GM18951 (cell line): ENCODE measurements around the gene DHX29.

Experiments used
- POLR2A ChIP-seq: IDR thresholded peaks from 4 replicates; pipeline ENCODE4 v1.6.1; 2011; ENCODE audit warnings: mild to moderate bottlenecking; ENCODE audit not compliant: insufficient read length, insufficient read depth; ENCODE audit errors: extremely low read depth
- in situ Hi-C: fragments of 300-500 bp; cut with MboI; formaldehyde crosslinking; loops from one replicate; pipeline ENCODE4 v1.12.0; 2022; ENCODE audit warnings: low sequenced_read_pairs, mixed read lengths, inconsistent platforms; ENCODE audit not compliant: unreplicated experiment

The DHX29 gene, protein sequence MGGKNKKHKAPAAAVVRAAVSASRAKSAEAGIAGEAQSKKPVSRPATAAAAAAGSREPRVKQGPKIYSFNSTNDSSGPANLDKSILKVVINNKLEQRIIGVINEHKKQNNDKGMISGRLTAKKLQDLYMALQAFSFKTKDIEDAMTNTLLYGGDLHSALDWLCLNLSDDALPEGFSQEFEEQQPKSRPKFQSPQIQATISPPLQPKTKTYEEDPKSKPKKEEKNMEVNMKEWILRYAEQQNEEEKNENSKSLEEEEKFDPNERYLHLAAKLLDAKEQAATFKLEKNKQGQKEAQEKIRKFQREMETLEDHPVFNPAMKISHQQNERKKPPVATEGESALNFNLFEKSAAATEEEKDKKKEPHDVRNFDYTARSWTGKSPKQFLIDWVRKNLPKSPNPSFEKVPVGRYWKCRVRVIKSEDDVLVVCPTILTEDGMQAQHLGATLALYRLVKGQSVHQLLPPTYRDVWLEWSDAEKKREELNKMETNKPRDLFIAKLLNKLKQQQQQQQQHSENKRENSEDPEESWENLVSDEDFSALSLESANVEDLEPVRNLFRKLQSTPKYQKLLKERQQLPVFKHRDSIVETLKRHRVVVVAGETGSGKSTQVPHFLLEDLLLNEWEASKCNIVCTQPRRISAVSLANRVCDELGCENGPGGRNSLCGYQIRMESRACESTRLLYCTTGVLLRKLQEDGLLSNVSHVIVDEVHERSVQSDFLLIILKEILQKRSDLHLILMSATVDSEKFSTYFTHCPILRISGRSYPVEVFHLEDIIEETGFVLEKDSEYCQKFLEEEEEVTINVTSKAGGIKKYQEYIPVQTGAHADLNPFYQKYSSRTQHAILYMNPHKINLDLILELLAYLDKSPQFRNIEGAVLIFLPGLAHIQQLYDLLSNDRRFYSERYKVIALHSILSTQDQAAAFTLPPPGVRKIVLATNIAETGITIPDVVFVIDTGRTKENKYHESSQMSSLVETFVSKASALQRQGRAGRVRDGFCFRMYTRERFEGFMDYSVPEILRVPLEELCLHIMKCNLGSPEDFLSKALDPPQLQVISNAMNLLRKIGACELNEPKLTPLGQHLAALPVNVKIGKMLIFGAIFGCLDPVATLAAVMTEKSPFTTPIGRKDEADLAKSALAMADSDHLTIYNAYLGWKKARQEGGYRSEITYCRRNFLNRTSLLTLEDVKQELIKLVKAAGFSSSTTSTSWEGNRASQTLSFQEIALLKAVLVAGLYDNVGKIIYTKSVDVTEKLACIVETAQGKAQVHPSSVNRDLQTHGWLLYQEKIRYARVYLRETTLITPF (N-terminal part only)

DNA sequence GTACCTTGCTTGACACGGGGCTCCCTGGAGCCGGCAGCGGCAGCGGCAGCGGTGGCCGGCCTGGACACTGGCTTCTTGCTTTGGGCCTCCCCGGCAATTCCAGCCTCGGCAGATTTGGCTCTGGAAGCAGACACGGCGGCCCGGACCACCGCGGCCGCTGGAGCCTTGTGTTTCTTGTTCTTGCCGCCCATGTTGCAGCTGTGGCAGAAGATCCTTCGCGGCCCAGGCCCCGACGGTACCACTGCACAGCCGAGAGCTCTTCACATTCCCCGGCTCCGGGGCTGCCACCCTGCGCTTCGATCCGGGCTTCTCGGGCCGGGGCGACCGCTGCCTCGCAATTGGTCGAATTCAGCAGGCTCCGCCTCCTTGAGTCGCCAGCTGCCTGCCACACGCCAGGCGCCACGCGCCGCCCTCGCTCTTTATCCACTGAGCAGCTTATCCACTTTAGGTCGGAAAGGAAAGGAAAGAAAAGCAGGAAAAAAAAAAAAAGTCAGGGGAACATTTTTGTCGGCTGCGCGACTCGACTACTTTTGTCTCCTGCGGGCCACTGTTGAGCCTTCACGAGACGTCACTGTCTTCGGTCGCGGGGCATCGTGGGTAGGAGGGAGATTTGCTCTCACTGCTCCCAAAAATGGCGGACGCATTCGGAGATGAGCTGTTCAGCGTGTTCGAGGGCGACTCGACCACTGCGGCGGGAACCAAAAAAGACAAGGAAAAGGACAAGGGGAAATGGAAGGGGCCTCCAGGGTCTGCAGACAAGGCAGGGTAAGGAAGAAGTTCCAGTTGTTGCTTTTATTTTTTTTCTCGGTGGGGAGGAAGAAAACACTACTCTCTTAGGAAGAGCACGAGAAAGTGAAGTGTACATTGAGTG is at the start of gene DHX29, which contains the start of gene MTREX:
DHX29 (minus strand) TSS at position 312 of the 871 bp plus-strand sequence; CDS start at position 191, 121 bp downstream.
MTREX (plus strand) TSS at position 607 of the 871 bp plus-strand sequence; CDS start at position 632, 25 bp downstream.
- in situ Hi-C loops, result loop anchor here (25.0 kb wide), 1 partner anchor 380 kb away; no protein-coding TSS in a partner anchor

DNA sequence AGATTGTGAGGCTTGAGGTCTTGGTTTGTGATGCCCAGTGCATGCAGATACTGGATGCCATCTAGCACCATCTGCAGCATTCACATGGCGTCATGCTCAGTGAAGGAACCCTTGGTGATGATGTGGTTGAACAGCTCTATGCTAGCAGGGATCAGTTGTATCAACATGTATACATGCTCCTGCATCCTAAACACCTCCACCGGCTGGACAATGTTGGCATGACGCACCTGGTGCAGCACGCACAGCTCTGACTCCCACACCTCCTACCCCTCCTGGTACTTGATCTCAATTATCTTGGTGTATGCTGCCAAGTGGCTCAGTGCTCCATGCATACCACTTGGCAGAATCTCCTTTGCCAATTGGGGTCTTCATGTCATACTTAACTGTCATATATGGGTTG is 49.4 kb upstream of the DHX29 start:
- TF ChIP-seq POLR2A, result no peak
- in situ Hi-C loops, result no loop called here

More for the DNA sequence above, at the start of gene DHX29, which contains the start of gene MTREX:
- TF ChIP-seq POLR2A, result peak; percentile 75

DNA sequence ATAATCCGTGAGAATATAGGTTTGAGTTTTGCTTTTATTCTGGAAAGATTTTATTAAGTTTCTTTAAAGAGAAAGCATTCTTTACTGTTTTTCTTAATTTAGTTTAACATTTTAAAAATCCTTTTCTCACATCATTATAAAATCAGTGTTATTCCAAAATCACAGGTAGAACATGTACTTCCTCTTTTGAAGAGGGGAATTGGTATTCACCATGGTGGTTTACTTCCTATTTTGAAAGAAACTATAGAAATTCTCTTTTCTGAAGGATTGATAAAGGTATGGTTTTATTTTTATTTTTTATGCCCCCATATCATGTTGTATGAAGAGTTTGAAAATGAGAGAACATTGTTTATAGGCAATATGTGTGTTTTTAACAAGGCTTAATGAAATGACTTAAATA is 43.3 kb upstream of the DHX29 start:
- in situ Hi-C loops, result no loop called here

DNA sequence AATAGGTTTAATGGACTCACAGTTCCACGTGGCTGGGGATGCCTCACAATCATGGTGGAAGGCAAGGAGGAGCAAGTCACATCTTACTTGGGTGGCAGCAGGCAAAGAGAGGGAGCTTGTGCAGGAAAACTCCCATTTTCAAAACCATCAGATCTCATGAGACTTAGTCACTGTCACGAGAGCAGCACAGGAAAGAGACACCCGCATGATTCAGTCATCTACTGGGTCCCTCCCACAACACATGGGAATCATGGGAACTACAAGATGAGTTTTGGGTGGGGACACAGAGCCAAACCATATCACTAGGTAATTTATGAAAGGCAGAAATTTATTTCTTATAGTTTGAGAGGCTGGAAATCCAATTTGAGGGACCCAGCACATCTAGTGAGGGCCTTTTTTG is 40.3 kb upstream of the DHX29 start:
- no peak for TF ChIP-seq POLR2A
- in situ Hi-C loops, result no loop called here

More for the DNA sequence above, 43.3 kb upstream of the DHX29 start:
- no peak for TF ChIP-seq POLR2A

DNA sequence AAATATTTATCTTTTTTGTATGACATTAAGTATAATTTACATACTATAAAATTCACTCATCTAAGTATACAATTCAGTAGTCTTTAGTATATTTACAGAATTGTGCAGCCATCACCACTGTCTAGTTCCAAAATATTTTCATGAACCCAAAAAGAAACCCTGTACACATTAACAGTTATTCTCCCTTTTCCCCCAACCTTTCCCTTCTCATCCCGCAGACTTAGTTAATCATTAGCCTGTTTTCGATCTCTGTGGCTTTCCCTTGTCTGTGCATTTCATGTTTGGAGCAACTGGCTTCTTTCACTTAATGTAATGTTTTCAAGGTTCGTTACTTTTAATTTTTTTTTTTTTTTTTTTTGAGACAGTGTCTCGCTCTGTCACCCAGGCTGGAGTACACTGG is 37.8 kb upstream of the DHX29 start:
- in situ Hi-C loops, result no loop called here
- TF ChIP-seq POLR2A, result no peak

DNA sequence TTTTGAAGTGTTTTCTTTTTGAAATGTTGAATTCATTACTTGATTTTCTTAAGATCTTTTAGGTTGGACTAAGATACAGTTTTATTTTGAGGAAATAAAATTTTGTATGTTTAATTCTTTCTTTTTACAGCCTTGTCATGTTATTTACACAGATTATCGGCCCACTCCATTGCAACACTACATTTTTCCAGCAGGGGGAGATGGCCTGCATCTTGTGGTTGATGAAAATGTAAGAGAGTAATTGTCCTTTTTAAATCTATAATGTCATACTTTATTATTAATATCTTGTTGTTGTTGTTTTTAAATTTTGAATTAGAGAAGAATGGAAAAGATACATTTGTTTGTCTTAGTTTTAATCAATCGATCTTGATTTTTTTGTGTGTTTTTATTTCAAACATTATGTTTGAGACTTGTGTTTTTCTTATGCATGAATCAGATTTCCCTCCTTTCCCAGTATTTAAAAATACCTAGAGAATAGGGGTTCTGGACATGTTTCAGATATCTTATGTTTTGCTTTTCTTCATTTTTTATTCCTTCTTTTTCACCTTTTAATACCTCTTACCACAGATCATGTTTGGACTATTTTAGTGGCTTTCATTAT is 37.0 kb upstream of the DHX29 start:
- TF ChIP-seq POLR2A, result no peak
- in situ Hi-C loops, result no loop called here

DNA sequence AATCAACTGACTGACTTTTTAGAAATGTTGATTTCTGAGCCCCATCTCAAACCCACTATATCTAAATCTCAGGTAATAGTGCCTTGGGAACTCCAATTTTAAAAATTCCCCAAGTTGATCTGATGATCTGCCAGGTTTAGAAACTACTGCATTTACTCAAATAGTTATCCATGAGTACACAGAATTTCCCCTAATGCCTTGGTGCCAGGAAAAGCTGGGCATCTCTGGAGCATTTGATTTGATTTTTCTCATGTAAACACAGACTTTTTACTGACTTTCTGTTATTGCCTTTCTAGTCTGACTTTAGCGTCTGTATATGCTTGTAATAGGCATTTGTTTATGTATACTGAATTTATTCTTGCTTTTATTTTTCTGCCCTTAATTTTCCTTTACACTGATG is 36.1 kb upstream of the DHX29 start:
- in situ Hi-C loops, result no loop called here

DNA sequence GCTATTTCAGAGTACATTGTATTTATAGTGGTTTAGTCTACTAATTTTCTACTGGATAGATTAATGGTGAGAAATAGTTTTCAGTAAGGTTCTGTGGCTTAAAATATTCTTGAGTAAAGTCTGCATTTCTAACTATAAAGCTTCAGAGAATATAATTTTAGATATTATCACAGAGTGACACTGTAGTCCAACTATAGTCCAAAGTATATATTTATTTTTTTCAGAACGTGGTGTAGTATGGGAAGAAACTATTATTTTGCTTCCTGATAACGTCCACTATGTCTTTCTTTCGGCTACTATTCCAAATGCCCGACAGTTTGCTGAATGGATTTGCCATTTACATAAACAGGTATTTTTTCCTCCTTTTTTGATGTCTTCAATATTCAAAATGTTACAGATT is 35.6 kb upstream of the DHX29 start:
- in situ Hi-C loops, result no loop called here
- TF ChIP-seq POLR2A, result no peak

More for the DNA sequence above, 36.1 kb upstream of the DHX29 start:
- no peak for TF ChIP-seq POLR2A

DNA sequence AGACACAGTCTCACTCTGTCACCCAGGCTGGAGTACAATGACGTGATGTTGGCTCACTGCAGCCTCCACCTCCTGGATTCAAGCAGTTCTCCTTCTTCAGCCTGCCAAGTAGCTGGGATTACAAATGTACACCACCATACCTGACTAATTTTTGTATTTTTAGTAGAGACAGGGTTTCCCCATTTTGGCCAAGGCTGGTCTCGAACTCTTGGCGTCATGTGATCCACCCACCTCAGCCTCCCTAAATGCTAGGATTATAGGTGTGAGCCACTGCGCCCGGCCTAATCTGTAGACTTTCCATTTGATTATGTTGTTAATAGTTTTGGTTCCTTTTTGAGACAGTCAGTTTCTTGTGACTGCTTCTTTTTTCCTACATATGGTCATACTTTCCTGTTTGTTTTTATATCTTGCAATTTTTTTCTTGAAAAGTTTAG is 31.3 kb upstream of the DHX29 start:
- in situ Hi-C loops, result no loop called here
- TF ChIP-seq POLR2A, result no peak

DNA sequence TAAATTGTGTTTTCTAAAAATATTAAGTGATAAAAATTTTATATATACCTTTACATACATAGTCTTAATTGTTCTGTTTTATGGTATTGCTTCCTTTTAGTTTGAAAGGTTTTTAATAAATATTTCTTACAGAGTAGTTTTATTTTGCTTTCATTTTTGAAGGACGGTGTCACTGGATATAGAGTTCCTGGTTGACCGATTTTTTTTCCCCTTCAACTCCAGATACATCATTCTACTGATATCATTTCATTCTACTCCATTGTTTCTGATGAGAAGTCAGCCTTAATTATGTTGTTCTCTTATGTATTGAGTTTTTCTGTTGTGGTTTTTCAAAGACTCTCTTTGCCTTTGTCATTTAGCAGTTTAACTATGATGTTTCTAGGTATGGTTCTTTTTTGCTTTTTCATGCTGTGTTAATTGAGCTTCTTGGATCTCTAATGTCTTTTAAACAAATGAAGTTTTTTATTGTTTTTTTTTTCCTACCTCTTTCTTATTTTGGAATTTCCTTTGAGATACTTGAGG is 30.7 kb upstream of the DHX29 start:
- in situ Hi-C loops, result no loop called here
- TF ChIP-seq POLR2A, result no peak

DNA sequence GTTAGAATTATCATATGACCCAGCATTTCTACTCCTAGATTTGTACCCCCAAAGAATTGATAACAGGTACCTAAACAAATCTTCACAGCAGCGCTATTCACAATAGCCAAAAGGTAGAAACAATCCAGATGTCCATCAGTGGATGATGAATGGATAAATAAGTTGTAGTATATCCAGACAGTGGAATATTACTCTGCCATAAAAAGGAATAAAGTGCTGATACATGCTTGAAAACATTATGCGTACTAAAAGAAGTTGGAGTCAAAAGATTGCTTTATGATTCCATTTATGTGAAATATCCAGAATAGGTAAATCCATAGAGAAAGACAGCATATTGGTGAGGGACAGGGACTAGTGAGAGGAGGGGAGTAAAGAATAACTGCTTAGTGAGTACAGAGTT is 26.3 kb upstream of the DHX29 start:
- in situ Hi-C loops, result no loop called here
- TF ChIP-seq POLR2A, result no peak
